GM21360 (cell line): Measurements from ENCODE around the gene SLC43A2.
"Not testable (repeated sequence)": the region's sequence is repeated elsewhere in the genome, so short reads cannot be mapped to it uniquely, and the experiment has no call there.

Experiments
- ATAC-seq: cut with Tn5 transposase; IDR thresholded peaks from one replicate; pipeline ENCODE4 v1.9.1; 2021; ENCODE audit warnings: mild to moderate bottlenecking, moderate library complexity; ENCODE audit not compliant: unreplicated experiment

Gene SLC43A2

DNA sequence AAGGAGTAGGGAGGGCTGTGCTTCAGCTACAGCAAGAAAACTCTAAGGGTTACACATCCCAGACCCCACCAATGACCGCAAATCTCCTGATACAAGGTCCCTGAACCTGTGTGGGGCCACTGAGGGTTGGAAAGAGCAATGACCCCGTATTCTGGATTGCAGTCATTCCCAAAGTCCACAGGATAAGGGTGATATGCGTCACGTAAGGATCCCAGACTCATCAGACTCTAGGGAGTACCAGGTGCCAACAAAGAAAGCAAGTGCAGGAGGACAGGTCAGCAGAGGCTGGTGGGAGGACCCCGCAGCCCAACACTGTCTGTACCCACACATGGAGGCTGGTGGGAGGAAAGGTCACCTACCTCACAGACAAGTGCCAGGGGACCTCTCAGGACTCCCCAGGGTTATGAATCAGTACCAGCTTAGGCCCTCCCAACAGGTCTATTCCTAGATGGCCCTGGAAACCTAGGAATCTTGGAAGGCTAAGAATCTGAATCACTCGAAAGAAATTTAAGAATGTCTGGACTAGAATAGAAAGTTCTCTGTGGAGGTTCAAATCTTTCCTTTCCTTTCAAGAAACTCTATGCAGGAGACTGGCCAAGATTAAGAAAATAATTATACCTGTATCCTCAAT lies 82.2 kb downstream of the SLC43A2 start:
- ATAC-seq = no peak

DNA sequence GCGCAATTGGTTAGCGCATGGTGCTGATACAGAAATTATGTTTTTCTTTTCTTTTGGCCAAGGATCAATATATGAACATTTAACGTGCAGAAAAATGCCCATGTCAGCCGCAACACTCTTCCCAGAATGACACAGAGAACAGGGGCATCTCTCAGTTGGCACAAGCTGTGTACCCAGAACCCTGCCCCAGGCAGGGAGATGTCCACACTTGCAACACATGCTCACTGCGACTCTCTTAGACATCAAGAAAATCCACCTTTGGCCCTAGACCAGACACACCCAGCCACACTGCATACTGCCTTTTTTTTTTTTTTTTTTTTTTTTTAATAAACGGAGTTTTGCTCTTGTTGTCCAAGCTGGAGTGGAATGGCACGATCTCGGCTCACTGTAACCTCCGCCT lies 83.0 kb downstream of the SLC43A2 start:
- ATAC-seq = no peak

DNA sequence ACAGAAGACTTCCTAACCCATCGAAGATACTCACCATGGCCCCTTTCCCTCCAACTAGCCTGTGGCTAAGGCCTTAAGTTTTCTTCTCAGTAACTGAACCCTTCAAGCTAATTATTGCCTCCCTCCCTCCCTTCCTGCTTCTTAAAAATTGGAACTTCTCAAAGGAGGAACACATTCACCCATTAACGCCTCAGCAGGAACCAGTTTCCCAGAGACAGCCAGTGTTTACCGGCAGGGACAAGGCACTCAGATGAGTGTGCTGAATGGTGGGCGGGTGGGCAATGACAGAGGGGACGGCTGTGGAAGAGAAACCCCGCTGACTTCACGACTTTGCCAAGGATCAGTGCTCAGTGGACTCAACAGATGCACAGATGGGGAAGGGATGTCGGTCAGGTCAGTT lies 86.3 kb downstream of the SLC43A2 start:
- ATAC-seq = no peak

DNA sequence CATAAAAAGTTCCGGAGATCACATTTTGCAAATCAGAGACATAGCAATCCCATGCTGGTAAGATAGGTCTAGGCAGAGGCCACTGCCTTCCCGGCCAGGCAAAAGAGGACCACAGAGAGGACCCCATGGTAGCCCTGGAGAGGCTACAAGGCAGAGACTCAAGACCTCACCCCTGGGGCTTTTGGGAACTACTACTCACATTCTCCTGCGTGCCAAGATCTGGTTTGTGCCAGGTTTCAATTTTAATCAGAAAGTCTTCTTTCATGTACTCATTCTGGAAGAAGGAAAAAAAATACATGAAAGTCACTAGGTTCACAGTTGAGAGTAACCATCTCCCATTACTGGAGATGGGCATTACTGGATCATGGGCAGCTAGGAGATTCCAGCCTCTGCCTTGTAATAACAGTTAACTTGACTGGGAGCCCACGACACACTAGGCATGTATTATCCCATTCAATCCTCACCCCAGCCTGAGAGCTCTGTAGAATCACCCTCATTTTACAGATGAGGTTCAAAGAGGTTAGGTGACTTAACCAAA lies 87.2 kb downstream of the SLC43A2 start:
- ATAC-seq = no peak

DNA sequence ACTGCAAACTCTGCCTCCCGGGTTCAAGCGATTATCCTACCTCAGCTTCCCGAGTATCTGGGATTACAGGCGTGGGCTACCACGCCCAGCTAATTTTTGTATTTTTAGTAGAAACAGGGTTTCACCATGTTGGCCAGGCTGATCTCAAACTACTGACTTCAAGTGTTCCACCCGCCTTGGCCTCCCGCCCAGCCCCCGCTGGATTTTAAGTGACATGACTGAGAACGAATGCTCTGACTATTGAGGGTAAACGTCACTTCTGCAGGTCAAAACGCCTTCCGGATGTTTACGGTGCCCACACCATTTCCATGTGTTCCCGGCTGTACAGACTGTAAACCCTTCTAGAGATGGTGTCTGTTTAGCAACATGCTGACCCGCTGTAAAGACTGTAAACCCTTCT lies 88.8 kb downstream of the SLC43A2 start:
- ATAC-seq = no peak

GRCh38 chr17:1535737-1536136 lies 92.9 kb downstream of the SLC43A2 start:
- ATAC-seq = no peak

GRCh38 chr17:1533661-1534325 lies 94.8 kb downstream of the SLC43A2 start:
- no peak for ATAC-seq

DNA sequence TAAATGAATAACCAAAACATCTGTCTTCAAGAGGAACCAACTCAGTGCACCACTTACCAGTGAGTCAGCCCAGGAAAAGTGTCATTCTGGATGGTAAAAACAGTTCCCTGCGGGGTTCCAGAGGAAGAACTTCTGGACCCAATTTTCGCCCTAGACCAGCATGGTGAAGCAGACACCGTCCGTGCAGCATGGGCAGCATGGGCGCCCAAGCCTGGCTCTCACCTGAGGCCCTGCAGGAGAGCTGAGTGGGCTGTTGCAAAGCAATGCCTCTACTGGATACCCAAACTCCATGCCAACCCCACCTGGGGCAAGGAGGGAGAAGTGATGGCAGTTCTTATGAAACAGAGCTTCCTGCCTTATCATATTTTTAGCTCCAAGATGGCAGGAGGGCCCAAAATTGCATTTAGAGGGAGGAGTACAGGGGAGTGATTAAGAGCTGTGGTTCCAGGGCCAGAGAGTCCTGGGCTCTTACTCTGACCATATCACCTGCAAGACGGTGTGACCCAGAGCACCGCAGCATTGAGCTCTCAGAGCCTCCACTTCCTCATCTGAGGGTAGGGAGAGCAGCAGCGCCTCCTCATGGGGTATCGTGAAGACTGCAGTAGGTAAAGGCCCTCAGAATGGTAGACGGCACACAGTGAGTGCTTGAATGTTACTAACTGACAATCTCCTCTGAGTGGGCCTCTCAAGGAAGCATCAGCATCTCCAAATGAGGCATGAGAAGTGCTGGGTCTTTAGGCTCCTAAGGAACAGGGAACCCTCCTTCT lies 95.6 kb downstream of the SLC43A2 start:
- ATAC-seq = no peak

GRCh38 chr17:1529863-1530262 lies 98.8 kb downstream of the SLC43A2 start:
- no peak for ATAC-seq

GRCh38 chr17:1526876-1527275 lies 101.8 kb downstream of the SLC43A2 start:
- not testable (repeated sequence) for ATAC-seq

DNA sequence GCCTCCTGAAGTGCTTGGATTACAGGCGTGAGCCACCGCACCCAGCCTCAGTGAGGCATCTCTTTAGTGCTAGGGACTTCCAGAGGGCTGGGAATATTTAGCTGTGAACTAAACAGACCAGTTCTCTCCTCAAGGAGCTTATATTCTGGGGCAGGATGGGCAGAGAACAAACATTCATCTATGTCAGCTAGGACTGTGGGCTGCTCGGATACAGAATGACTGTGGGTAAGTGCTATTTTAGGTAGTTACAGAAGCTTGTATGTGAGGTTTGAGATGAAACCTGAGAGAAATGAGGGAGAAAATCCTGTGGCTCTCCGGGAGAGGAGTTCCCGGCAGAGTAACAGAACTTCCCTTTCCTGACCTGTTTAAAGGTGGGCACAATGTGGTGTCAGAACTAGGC lies 106.0 kb downstream of the SLC43A2 start:
- ATAC-seq = no peak

- ATAC-seq = no peak
Measured at GRCh38 chr17:1521086-1521640, 107.5 kb downstream of the SLC43A2 start.

GRCh38 chr17:1519678-1520077 lies 109.0 kb downstream of the SLC43A2 start:
- no peak for ATAC-seq
